HUES6 (cell line): ENCODE data around the gene MED16.

Experiments used
- H3K27ac ChIP-seq: 2 replicates; pipeline ENCODE4 v1.7.0; 2013; ENCODE audit warnings: low read depth, mild to moderate bottlenecking, low read length, inconsistent platforms
- H3K27me3 ChIP-seq: 2 replicates; pipeline ENCODE4 v1.6.1; 2013; ENCODE audit warnings: low read length; ENCODE audit not compliant: control insufficient read depth, insufficient read depth
- H3K36me3 ChIP-seq: 2 replicates; pipeline ENCODE4 v1.6.1; 2013; ENCODE audit warnings: low read length; ENCODE audit not compliant: control insufficient read depth, insufficient read depth
- H3K4me1 ChIP-seq: 2 replicates; pipeline ENCODE4 v1.6.1; 2013; ENCODE audit warnings: low read length; ENCODE audit not compliant: control insufficient read depth, insufficient read depth
- H3K4me3 ChIP-seq: 2 replicates; pipeline ENCODE4 v1.5.1; 2013; ENCODE audit warnings: low read depth, low read length
- H3K9ac ChIP-seq: one replicate; pipeline ENCODE4 v1.6.1; 2013; ENCODE audit warnings: mild to moderate bottlenecking, low read length
- H3K9me3 ChIP-seq: 2 replicates; pipeline ENCODE4 v1.6.1; 2013; ENCODE audit warnings: low read depth, low read length; ENCODE audit not compliant: control insufficient read depth, insufficient read depth

MED16 gene

GRCh38 chr19:873084-873483, 19.9 kb downstream of the MED16 start:
- H3K27ac ChIP-seq, result no peak overlapping the region
- H3K4me1 ChIP-seq, result peaks cover 22% of the 10 kb centered on the region; the same call in 1 of the 2 replicates
- H3K9ac ChIP-seq, result no peak overlapping the region
- no peaks in the 10 kb centered on the region for H3K9me3 ChIP-seq
- no peaks in the 10 kb centered on the region for H3K27me3 ChIP-seq
- peaks cover 50% of the 10 kb centered on the region for H3K36me3 ChIP-seq
- no peak overlapping the region for H3K4me3 ChIP-seq

- Histone ChIP-seq H3K4me3 (peak overlapping the region; percentile 27), H3K36me3 (peaks cover 56% of the 10 kb centered on the region), H3K4me1 (peaks cover 29% of the 10 kb centered on the region), H3K9me3 (no peaks in the 10 kb centered on the region), H3K27ac (no peak overlapping the region), H3K9ac (no peak overlapping the region), H3K27me3 (no peaks in the 10 kb centered on the region)
These were observed 20.6 kb downstream of the MED16 start for GRCh38 chr19:872266-872951.

- Histone ChIP-seq H3K4me1 (peaks cover 35% of the 10 kb centered on the region), H3K27me3 (no peaks in the 10 kb centered on the region), H3K36me3 (peaks cover 50% of the 10 kb centered on the region), H3K9ac (no peak overlapping the region), H3K9me3 (no peaks in the 10 kb centered on the region), H3K27ac (no peak overlapping the region), H3K4me3 (peak overlapping the region; percentile 27)
These were observed 21.3 kb downstream of the MED16 start for GRCh38 chr19:871446-872265.

- no peak overlapping the region for H3K9ac ChIP-seq
- H3K4me3 ChIP-seq, result no peak overlapping the region
- peaks cover 35% of the 10 kb centered on the region for H3K4me1 ChIP-seq
- no peaks in the 10 kb centered on the region for H3K9me3 ChIP-seq
- H3K36me3 ChIP-seq, result peaks cover 44% of the 10 kb centered on the region
- no peak overlapping the region for H3K27ac ChIP-seq
- no peaks in the 10 kb centered on the region for H3K27me3 ChIP-seq
These were observed 22.0 kb downstream of the MED16 start for GRCh38 chr19:870963-871401.

GRCh38 chr19:870314-870713, 22.7 kb downstream of the MED16 start:
- Histone ChIP-seq H3K9ac (no peak overlapping the region), H3K27ac (no peak overlapping the region), H3K27me3 (no peaks in the 10 kb centered on the region), H3K9me3 (no peaks in the 10 kb centered on the region), H3K4me1 (peaks cover 35% of the 10 kb centered on the region), H3K4me3 (no peak overlapping the region), H3K36me3 (peaks cover 40% of the 10 kb centered on the region)

GRCh38 chr19:869245-870177, 23.5 kb downstream of the MED16 start:
- Histone ChIP-seq H3K27me3 (no peaks in the 10 kb centered on the region), H3K27ac (no peak overlapping the region), H3K4me1 (peaks cover 35% of the 10 kb centered on the region), H3K36me3 (peaks cover 35% of the 10 kb centered on the region), H3K9me3 (no peaks in the 10 kb centered on the region), H3K4me3 (no peak overlapping the region), H3K9ac (no peak overlapping the region)

GRCh38 chr19:868458-869244, 24.3 kb downstream of the MED16 start:
- H3K9ac ChIP-seq, result no peak overlapping the region
- no peak overlapping the region for H3K4me3 ChIP-seq
- H3K4me1 ChIP-seq, result peaks cover 35% of the 10 kb centered on the region
- H3K27me3 ChIP-seq, result no peaks in the 10 kb centered on the region
- H3K9me3 ChIP-seq, result no peaks in the 10 kb centered on the region
- H3K36me3 ChIP-seq, result peaks cover 30% of the 10 kb centered on the region
- no peak overlapping the region for H3K27ac ChIP-seq

- Histone ChIP-seq H3K27me3 (peaks cover 4% of the 10 kb centered on the region; the same call in 1 of the 2 replicates), H3K4me3 (no peak overlapping the region), H3K36me3 (peaks cover 27% of the 10 kb centered on the region), H3K9me3 (no peaks in the 10 kb centered on the region), H3K27ac (no peak overlapping the region), H3K9ac (no peak overlapping the region), H3K4me1 (peaks cover 32% of the 10 kb centered on the region)
These were observed 25.0 kb downstream of the MED16 start for GRCh38 chr19:867855-868457.

- H3K9me3 ChIP-seq, result no peaks in the 10 kb centered on the region
- no peak overlapping the region for H3K9ac ChIP-seq
- H3K27ac ChIP-seq, result no peak overlapping the region
- peaks cover 4% of the 10 kb centered on the region; the same call in 1 of the 2 replicates for H3K27me3 ChIP-seq
- H3K36me3 ChIP-seq, result peaks cover 27% of the 10 kb centered on the region
- no peak overlapping the region for H3K4me3 ChIP-seq
- peaks cover 31% of the 10 kb centered on the region for H3K4me1 ChIP-seq
These were observed 25.6 kb downstream of the MED16 start for GRCh38 chr19:867301-867793.
